Endothelial cell of umbilical vein (primary cell): ENCODE measurements around the gene ME3. TPM values are rescaled to one million over a fixed set of nuclear protein-coding genes. Genes with fewer than 3 reads are reported as not detected.

Source experiments
- BruUV-seq: library from RNA; stranded (reverse); fragments of 400-500 nt; replicated peaks from 2 replicates; lab custom pipeline; 2021; lab: Mats Ljungman, UMichigan
- CTCF ChIA-PET: fragments of 300-600, 350-600 bp; sonication (Branson Sonifier 250); formaldehyde crosslinking; loops from one replicate; lab custom pipeline; 2021; ENCODE audit warnings: antibody characterized with exemption, inconsistent platforms; lab: Charles Lee
- POLR2A ChIA-PET: fragments of 300-600, 350-600 bp; sonication (Branson Sonifier 250); formaldehyde crosslinking; loops from one replicate; lab custom pipeline; 2021; ENCODE audit warnings: antibody characterized with exemption, inconsistent platforms; lab: Charles Lee
- DNase-seq: peaks from one replicate; pipeline ENCODE4 v3.0.0-alpha.2; 2011; ENCODE audit warnings: low read depth, low spot score
- FAIRE-seq: peaks from 2 replicates; lab custom pipeline; 2011; peaks lifted over from hg19 to GRCh38; lab: Jason Lieb, UNC
- H2AFZ ChIP-seq: 2 replicates; pipeline ENCODE4 v1.6.0; 2012; ENCODE audit warnings: low read depth, low read length, control low read depth, inconsistent platforms
- H3K27ac ChIP-seq: 2 replicates; pipeline ENCODE4 v1.5.1; 2011; ENCODE audit warnings: low read depth, mild to moderate bottlenecking, control low read depth, low read length, moderate library complexity; ENCODE audit not compliant: insufficient read depth
- H3K27me3 ChIP-seq, 2 experiments: 2 replicates each; pipeline versions ENCODE4 v1.6.0 to v1.6.1; 2011; ENCODE audit warnings: low read length in 2 of 2, mixed read lengths in 1 of 2; ENCODE audit not compliant: control insufficient read depth in 2 of 2, insufficient read depth in 2 of 2
- H3K36me3 ChIP-seq, 2 experiments: 2 replicates in 1 of 2; 3 replicates in 1 of 2; pipeline ENCODE4 v1.5.1; 2011; ENCODE audit warnings: low read length in 2 of 2, mild to moderate bottlenecking in 1 of 2, moderate library complexity in 1 of 2; ENCODE audit not compliant: control insufficient read depth in 2 of 2, insufficient read depth in 2 of 2; ENCODE audit errors: extremely low read depth in 1 of 2
- H3K4me1 ChIP-seq: 3 replicates; pipeline ENCODE4 v1.5.1; 2011; ENCODE audit warnings: mild to moderate bottlenecking, low read length; ENCODE audit not compliant: control insufficient read depth, insufficient read depth; ENCODE audit errors: extremely low read depth
- H3K4me2 ChIP-seq: 2 replicates; pipeline ENCODE4 v1.6.1; 2011; ENCODE audit warnings: low read length, control low read depth, mixed read lengths; ENCODE audit not compliant: insufficient read depth
- H3K4me3 ChIP-seq, 3 experiments: fragments of 200-600 bp in 1 of 3; sonication (generic), shearing (Covaris generic) in 1 of 3; replicated peaks in 1 of 3; 2 replicates each; pipeline ENCODE4 v1.5.1; 2011 to 2016; ENCODE audit warnings: control low read depth in 3 of 3, low read length in 3 of 3, mild to moderate bottlenecking in 2 of 3, inconsistent platforms in 1 of 3, low read depth in 1 of 3, moderate library complexity in 1 of 3; ENCODE audit not compliant: insufficient read depth in 1 of 3
- H3K79me2 ChIP-seq: 2 replicates; pipeline ENCODE4 v1.6.0; 2012; ENCODE audit warnings: low read length, inconsistent platforms; ENCODE audit not compliant: control insufficient read depth, insufficient read depth
- H3K9ac ChIP-seq: replicated peaks from 2 replicates; pipeline ENCODE3; 2011; ENCODE audit warnings: low read length, control low read depth; ENCODE audit not compliant: insufficient read depth; ENCODE audit errors: extremely low read depth
- H3K9me1 ChIP-seq: replicated peaks from 3 replicates; pipeline ENCODE4 v1.6.0; 2011; ENCODE audit warnings: mild to moderate bottlenecking, low read length; ENCODE audit not compliant: control insufficient read depth, insufficient read depth; ENCODE audit errors: extremely low read depth
- H3K9me3 ChIP-seq: replicated peaks from 2 replicates; pipeline ENCODE4 v1.5.1; 2012; ENCODE audit warnings: low read length, inconsistent platforms; ENCODE audit not compliant: control insufficient read depth, insufficient read depth
- H4K20me1 ChIP-seq: replicated peaks from 2 replicates; pipeline ENCODE3; 2011; ENCODE audit warnings: mild to moderate bottlenecking, low read length; ENCODE audit not compliant: control insufficient read depth, insufficient read depth; ENCODE audit errors: extremely low read depth
- EZH2 ChIP-seq: IDR thresholded peaks from 2 replicates; pipeline ENCODE4 v1.6.1; 2012; ENCODE audit warnings: borderline replicate concordance, low read depth, mild to moderate bottlenecking, moderate library complexity, low read length, inconsistent platforms; ENCODE audit not compliant: severe bottlenecking
- GATA2 ChIP-seq: IDR thresholded peaks from 2 replicates; pipeline ENCODE4 v1.7.0; 2011; ENCODE audit warnings: low read depth, mild to moderate bottlenecking, moderate library complexity, mixed read lengths, low read length; ENCODE audit not compliant: insufficient read length, insufficient read depth
- JUN ChIP-seq: IDR thresholded peaks from 2 replicates; pipeline ENCODE4 v1.6.1; 2011; ENCODE audit warnings: borderline replicate concordance, low read depth; ENCODE audit not compliant: insufficient read length, insufficient read depth
- MYC ChIP-seq: IDR thresholded peaks from one replicate; pipeline ENCODE4 v1.6.1; 2011; ENCODE audit warnings: mild to moderate bottlenecking, low read depth, low read length
- POLR2AphosphoS5 ChIP-seq: IDR thresholded peaks from 2 replicates; pipeline ENCODE4 v1.6.1; 2012; ENCODE audit warnings: low read depth, mild to moderate bottlenecking, control low read depth, low read length, moderate library complexity; ENCODE audit not compliant: insufficient read depth
- dilution Hi-C: fragments of 300-500 bp; cut with MboI; formaldehyde crosslinking; loops from one replicate; pipeline ENCODE4 v1.15.0; 2019; ENCODE audit warnings: low sequenced_read_pairs; ENCODE audit not compliant: extremely low pct_ligation_motif_present
- intact Hi-C: fragments of 100-400 bp; cut with micrococcal nuclease; formaldehyde crosslinking; loops from one replicate; pipeline ENCODE4 v1.10.0; 2022
- polyA plus RNA-seq, 4 experiments: library from polyadenylated mRNA; depleted of rRNA in 3 of 4; stranded (reverse) in 3 of 4; unstranded in 1 of 4; fragments of >200 nt; gene quantifications; 2 replicates each; pipeline versions ENCODE4 v1.2.1 to v1.2.3, GENCODE V29; 2011 to 2012; ENCODE audit warnings: missing spikeins in 1 of 4
- total RNA-seq: library from RNA; stranded (reverse); gene quantifications from 2 replicates; pipeline ENCODE4 v1.2.3, GENCODE V29; 2021
- TF ChIP-seq, protein P1 (sequence below), 2 donors: IDR thresholded peaks; 1 replicate in 1 of 2; 2 replicates in 1 of 2; pipeline ENCODE4 v1.5.1; 2011; ENCODE audit warnings: low read length in 2 of 2, mild to moderate bottlenecking in 2 of 2, moderate library complexity in 2 of 2, control low read depth in 1 of 2, inconsistent platforms in 1 of 2, low read depth in 1 of 2; ENCODE audit not compliant: insufficient read depth in 1 of 2; ENCODE audit errors: extremely low read depth in 1 of 2

ME3 gene
- total and polyA plus RNA-seq, 2 donors (not counting 3 experiments of a cell fraction or from before 2014, with no cell fraction given): 26.9 to 30.4 TPM

DNA sequence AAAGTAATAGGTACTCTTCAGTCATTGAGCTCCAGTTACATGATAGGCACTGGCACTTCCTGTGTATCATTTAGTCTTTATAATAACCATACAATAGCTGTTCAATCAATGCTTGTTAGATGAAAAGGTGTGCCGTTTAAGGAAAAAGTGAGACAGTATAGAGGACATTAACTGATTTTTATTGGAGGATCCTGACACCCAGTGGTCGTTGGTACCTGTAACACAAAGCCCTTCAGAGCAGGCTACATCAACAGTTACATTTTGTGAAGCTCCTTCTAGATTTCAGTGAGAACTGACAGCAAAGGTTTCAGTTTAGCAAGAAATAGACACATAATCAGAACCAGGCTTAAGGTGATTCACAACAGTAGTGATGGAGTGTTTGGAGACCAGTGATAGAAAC is 253.5 kb downstream of the ME3 start:
- peak; percentile 4 for FAIRE-seq
- Histone ChIP-seq H3K27ac (no peak overlapping the region), H3K4me3 (no peak overlapping the region), H3K4me1 (no peaks in the 10 kb centered on the region), H3K9me1 (no peaks in the 10 kb centered on the region), H3K27me3 (no peaks in the 10 kb centered on the region), H3K79me2 (no peaks in the 10 kb centered on the region), H3K4me2 (no peak overlapping the region), H2AFZ (peak overlapping the region; percentile 26), H3K9me3 (no peaks in the 10 kb centered on the region), H3K9ac (no peak overlapping the region), H4K20me1 (no peaks in the 10 kb centered on the region), H3K36me3 (no peaks in the 10 kb centered on the region)
- BruUV-seq: no TSS peak
- TF ChIP-seq, protein P1, sequence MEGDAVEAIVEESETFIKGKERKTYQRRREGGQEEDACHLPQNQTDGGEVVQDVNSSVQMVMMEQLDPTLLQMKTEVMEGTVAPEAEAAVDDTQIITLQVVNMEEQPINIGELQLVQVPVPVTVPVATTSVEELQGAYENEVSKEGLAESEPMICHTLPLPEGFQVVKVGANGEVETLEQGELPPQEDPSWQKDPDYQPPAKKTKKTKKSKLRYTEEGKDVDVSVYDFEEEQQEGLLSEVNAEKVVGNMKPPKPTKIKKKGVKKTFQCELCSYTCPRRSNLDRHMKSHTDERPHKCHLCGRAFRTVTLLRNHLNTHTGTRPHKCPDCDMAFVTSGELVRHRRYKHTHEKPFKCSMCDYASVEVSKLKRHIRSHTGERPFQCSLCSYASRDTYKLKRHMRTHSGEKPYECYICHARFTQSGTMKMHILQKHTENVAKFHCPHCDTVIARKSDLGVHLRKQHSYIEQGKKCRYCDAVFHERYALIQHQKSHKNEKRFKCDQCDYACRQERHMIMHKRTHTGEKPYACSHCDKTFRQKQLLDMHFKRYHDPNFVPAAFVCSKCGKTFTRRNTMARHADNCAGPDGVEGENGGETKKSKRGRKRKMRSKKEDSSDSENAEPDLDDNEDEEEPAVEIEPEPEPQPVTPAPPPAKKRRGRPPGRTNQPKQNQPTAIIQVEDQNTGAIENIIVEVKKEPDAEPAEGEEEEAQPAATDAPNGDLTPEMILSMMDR (IDR thresholded peaks at IDR 0.05; ENCODE audit: extremely low read depth in 1 of 2, insufficient read depth in 1 of 2, low read depth in 1 of 2, low read length in 2 of 2): peak in 1 of 2 donors; percentile 4
- TF ChIP-seq POLR2AphosphoS5 (no peak), GATA2 (no peak), JUN (no peak), EZH2 (no peak), MYC (no peak)
- peak; percentile 11 for DNase-seq
- CTCF ChIA-PET: interaction anchor here (0.8 to 3.3 kb wide), 9 partner anchors 11 to 564 kb away, joined by 3 to 97 read pairs (median 4); partner anchors contain the start of genes CCDC83 and HIKESHI
- POLR2A ChIA-PET: no interaction called here
- intact Hi-C loops (loop anchor here (1.0 to 10.0 kb wide), 3 partner anchors 58 to 564 kb away; partner anchors contain the start of gene CCDC83), dilution Hi-C loops (no loop called here)
